GM19025 (cell line): Measurements from ENCODE around the gene TRPC5OS.

Source experiments
- ATAC-seq: cut with Tn5 transposase; IDR thresholded peaks from one replicate; pipeline ENCODE4 v1.9.1; 2021; ENCODE audit warnings: mild to moderate bottlenecking, low read depth, moderate library complexity; ENCODE audit not compliant: unreplicated experiment

The TRPC5OS gene

GRCh38 chrX:111892375-111892774 is 16.4 kb downstream of the TRPC5OS start:
- ATAC-seq = no peak

GRCh38 chrX:111896148-111896547 is 20.2 kb downstream of the TRPC5OS start:
- no peak for ATAC-seq

- no peak for ATAC-seq
Observed at GRCh38 chrX:111914398-111915090, 38.6 kb downstream of the TRPC5OS start.

- ATAC-seq = no peak
Observed at GRCh38 chrX:111917591-111917990, 41.6 kb downstream of the TRPC5OS start.

DNA sequence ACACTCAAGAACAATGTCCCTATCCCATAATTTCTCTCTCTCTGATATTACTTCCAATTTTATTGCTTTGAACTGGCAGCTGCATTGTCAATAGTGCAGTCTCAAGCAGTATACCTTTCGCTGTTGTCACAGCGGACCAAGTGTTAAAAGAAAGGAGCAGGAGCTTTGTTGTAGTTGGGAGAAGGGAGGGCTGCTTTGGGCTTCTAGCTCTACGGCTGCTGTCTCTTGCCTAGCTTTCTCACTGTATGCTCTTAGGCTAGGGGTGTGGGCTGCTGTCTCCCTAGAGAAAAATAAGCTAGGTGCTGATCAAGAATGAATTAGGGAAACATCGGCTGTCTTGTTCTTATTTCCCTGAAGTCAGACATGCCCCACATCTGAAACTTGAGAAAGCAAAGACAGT is 52.5 kb downstream of the TRPC5OS start:
- no peak for ATAC-seq
